Measurements from ENCODE around the gene TCL1A.

- TF ChIP-seq POLR2AphosphoS5 (IDR thresholded peaks at IDR 0.05; ENCODE audit: low read depth, low read length) (no peak), POLR2A (IDR thresholded peaks at IDR 0.05; ENCODE audit: low read depth, low read length) (no peak), TAF1 (IDR thresholded peaks at IDR 0.05; ENCODE audit: borderline replicate concordance, low read depth, low read length) (no peak)
Measured at GRCh38 chr14:95703341-95703740, 10.6 kb downstream of the TCL1A start.

All from GM12892 (cell line).